ENCODE results near the gene TDRD15.
"Not testable (repeated sequence)": the region's sequence is repeated elsewhere in the genome, so short reads cannot be mapped to it uniquely, and the experiment has no call there.

TDRD15 gene

GRCh38 chr2:21148718-21149117 lies 24.9 kb downstream of the TDRD15 start:
- no peak for DNase-seq

DNA sequence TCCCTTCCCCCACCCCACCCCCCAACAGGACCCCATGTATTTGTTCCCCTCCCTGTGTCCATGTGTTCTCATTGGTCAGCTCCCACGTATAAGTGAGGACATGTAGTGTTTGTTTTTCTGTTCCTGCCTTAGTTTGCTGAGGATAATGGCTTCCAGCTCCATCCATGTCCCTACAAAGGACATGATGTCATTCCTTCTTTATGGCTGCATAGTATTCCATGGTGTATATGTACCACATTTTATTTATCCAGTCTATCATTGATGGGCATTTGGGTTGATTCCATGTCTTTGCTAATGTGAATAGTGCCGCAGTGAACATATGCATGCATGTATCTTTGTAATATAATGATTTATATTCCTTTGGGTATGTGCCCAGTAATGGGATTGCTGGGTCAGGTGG lies 27.5 kb downstream of the TDRD15 start:
- not testable (repeated sequence) for DNase-seq

- no peak for DNase-seq
These were observed 31.8 kb downstream of the TDRD15 start for GRCh38 chr2:21155365-21156136.

GRCh38 chr2:21161122-21161521 lies 37.4 kb downstream of the TDRD15 start:
- DNase-seq = no peak

DNA sequence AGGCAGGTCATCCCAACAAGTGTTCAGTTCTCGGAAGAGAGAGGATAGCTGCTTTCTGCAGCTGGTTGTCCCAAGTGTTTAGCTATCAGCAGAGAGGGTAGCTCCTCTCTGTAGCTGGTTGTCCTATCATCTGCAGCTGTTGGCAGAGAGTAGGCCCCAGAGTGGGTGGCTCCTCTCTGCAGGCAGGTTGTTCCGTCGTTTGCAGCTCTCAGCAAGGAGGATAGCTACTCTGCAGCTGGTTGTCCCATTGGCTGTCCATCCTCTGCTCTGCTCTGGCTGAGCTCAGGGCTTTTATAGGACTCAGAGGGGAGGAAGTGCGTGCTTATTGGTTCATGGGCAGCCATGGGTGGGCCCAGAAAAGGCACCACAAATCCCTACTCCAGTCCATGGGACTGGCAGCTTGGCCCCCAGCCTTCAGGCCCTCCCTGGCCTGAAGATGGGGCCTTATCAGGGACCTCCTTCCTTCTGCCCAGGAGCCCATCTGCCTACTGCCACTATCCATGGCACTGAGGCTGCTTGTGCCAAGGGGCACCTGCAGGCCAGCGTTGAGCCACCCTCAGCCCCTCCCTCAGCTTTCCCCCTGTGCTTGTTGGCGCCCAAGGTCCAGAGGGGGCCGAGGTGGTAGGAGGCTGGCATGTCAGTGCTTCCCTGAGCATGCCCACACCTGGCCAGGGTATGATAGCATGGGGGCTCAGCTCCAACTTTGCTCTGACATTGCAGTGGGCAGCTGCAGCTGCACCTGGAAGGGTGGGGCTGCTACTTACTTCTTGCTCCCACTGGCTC lies 38.3 kb downstream of the TDRD15 start:
- no peak for DNase-seq

DNA sequence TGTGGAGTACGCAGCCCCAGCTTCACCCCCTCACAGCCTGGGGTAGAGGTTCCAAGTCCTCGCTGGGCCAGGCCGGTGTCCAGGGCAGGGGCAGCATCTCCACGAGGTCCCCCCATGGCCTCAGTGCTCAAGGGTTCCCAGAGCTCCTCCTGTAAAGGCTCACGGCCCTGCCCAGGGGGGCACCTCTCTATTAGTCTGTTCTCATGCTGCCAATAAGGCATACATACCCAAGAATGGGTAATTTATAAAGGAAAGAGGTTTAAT lies 38.8 kb downstream of the TDRD15 start:
- no peak for DNase-seq

DNA sequence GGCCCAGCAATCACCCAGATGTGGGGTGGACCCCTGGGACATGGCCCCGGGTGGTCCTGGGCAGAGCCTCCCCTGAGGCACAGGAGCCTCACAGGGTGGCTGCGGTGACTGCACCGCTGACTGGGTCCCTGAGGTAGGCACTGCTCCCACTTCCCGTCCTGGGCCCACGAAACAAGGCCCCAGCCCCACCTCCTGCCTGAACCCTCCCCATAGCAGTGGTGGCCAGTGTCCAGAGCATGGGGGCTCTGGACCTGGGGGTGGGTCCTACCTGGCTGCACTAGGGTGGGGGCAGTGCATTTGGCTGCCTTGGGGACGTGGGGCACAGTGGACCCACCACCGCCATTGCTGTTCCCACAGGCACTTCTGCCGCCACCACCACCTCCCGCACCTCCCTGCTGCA lies 39.4 kb downstream of the TDRD15 start:
- DNase-seq = no peak

- no peak for DNase-seq
These were observed 41.6 kb downstream of the TDRD15 start for GRCh38 chr2:21165350-21165749.

DNA sequence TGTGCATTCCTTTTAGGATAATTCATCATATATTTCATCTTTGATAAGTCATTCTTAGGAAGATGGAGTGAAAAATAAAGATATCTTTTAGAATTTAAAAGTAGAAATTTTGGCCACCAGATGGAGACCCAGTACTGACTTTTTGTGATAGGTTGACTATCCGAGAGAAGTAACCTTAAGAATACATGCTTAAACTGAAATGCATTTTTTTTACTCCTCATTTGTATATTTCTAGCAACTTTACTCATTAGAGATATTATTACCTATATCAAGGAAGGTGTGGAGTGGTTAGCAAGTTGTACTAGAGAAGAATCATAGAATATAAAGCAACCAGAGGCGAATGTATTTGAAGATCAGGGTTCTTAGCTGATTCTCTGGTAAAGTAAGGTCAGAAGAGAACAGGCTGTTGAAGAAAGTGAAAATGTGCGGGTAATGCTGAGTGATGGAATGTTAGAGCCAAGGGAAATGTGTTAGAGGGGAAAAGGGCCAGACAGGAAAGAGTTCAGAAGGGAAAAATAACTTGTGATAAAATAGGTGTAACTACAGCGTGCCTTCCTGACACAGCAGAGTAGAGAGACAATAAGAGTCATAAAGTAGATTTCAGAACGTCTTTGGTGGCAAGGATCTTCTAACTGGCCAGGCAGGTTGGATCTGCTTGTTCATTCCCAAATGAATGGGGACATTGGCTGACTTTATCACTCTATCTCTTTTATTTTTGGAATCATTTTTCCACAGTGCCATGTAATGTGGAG lies 52.3 kb downstream of the TDRD15 start:
- no peak for DNase-seq

GRCh38 chr2:21181957-21182356 lies 58.2 kb downstream of the TDRD15 start:
- DNase-seq = no peak

DNA sequence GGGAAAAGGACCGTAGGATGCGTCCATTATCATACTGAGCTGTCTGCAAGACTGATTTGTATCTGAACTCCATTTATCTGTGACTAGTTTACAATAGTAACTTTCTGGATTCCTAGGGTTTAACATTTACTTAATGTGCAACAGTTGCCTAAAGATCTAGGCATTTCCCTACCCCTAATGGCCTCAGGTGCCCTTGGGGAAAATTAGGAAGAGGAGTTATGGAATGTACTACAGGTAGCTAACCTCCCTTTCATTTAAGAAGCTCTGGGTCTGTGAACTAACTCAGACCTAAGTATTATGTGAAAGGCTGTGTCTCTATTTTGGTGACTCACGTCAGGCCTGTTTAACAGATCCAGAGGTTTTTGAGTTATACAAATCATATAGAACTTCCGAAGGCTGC lies 59.5 kb downstream of the TDRD15 start:
- DNase-seq = no peak

DNA sequence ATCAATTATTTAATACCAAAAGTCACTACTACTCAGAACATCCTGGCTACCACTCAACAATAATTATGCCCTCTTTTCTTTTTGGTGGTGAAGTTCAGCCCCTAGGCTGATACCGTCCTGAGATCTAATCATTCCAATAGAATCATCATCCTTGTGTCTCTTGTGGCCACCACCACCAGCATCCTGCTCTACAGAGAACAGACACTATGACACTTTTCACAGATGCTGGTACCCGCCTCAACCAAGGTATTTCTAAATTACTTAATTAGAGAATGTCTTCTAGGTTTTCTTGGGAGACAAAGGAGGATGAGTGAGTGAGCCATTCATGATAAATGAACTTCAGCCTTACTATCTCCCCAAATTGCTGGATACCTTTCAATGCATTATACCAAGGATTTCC lies 60.0 kb downstream of the TDRD15 start:
- DNase-seq = no peak

GRCh38 chr2:21191535-21191934 lies 67.8 kb downstream of the TDRD15 start:
- no peak for DNase-seq

Measured in KG1 (cell line).